GM12878 (cell line): ENCODE results near the gene CTRB1.

Source experiments
- EP300 ChIP-seq, 2 experiments: fragments of 150-350 bp in 1 of 2; IDR thresholded peaks; 2 replicates each; pipeline ENCODE4 v1.6.1; 2011 to 2012; ENCODE audit warnings: low read depth in 2 of 2, low read length in 2 of 2, borderline replicate concordance in 1 of 2, improper control_type of control experiment in 1 of 2, inconsistent platforms in 1 of 2; ENCODE audit not compliant: control insufficient read depth in 1 of 2
- KDM1A ChIP-seq: fragments of 200-600 bp; sonication (generic); IDR thresholded peaks from 2 replicates; pipeline ENCODE4 v1.6.1; 2016; ENCODE audit warnings: borderline replicate concordance
- MEF2B ChIP-seq: fragments of 450-650 bp; IDR thresholded peaks from 2 replicates; pipeline ENCODE4 v1.6.1; 2018; ENCODE audit warnings: mild to moderate bottlenecking, moderate library complexity; ENCODE audit not compliant: partially characterized antibody, poor library complexity, severe bottlenecking
- MYC ChIP-seq: IDR thresholded peaks from 2 replicates; pipeline ENCODE4 v1.6.1; 2011; ENCODE audit warnings: mild to moderate bottlenecking, low read length, moderate library complexity, inconsistent platforms; ENCODE audit not compliant: insufficient read depth, insufficient replicate concordance, insufficient read length, severe bottlenecking
- RCOR1 ChIP-seq: conservative IDR thresholded peaks from 2 replicates; pipeline ENCODE4 v1.6.1; 2012; ENCODE audit warnings: low read depth, low read length, improper control_type of control experiment
- YY1 ChIP-seq: IDR thresholded peaks from 2 replicates; pipeline ENCODE4 v1.6.1; 2011; ENCODE audit warnings: low read depth, mild to moderate bottlenecking, low read length
- TF ChIP-seq, protein P1 (sequence below), 3 experiments: IDR thresholded peaks in 2 of 3; conservative IDR thresholded peaks in 1 of 3; 2 replicates each; pipeline ENCODE4 v1.5.1; 2011; ENCODE audit warnings: low read depth in 3 of 3, low read length in 3 of 3, mild to moderate bottlenecking in 3 of 3, control low read depth in 2 of 3, moderate library complexity in 2 of 3, inconsistent platforms in 1 of 3, mixed read lengths in 1 of 3; ENCODE audit not compliant: control insufficient read depth in 2 of 3, insufficient read depth in 1 of 3; ENCODE audit errors: extremely low read depth in 1 of 3

DNA sequence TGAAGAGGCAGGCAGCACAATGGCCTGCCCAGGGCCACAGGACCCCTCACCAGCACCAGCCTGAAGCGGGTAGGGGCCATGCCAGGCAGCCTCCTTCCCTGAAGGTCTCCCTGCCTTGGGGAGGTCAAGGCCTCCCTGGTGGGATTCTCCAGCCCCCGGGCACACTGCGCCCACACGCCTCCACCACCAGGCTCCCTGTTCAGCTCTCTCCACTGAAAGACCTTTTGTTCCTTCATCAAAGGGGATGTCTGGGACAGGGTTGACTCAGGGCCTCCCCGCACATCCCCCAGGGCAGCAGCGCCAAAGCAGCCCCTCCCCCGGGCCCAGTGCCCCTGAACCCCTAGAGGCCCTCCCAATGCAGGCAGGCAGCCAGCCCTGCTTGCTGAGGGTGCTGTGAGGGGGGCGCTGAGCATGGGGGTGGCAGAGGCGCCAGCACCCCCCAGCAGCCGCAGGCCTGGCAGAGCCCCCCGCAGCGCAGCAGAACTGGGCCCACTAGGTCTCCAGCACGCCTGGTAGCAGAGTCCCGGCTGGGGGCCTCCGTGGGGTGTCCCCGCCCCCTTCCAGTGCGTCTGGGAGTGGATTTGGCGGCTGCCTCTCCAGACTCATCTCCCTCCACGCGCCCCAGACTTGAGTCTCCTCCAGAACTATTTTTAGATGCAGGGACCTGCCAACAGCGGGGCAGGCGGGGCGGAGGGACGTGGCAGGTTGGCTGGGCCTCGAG lies 19.5 kb downstream of the CTRB1 start:
- TF ChIP-seq RCOR1: no peak
- no peak for TF ChIP-seq YY1
- TF ChIP-seq, protein P1, sequence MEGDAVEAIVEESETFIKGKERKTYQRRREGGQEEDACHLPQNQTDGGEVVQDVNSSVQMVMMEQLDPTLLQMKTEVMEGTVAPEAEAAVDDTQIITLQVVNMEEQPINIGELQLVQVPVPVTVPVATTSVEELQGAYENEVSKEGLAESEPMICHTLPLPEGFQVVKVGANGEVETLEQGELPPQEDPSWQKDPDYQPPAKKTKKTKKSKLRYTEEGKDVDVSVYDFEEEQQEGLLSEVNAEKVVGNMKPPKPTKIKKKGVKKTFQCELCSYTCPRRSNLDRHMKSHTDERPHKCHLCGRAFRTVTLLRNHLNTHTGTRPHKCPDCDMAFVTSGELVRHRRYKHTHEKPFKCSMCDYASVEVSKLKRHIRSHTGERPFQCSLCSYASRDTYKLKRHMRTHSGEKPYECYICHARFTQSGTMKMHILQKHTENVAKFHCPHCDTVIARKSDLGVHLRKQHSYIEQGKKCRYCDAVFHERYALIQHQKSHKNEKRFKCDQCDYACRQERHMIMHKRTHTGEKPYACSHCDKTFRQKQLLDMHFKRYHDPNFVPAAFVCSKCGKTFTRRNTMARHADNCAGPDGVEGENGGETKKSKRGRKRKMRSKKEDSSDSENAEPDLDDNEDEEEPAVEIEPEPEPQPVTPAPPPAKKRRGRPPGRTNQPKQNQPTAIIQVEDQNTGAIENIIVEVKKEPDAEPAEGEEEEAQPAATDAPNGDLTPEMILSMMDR (IDR thresholded peaks at IDR 0.05 in 2 of 3, conservative IDR thresholded peaks at IDR 0.05 in 1 of 3; ENCODE audit: control insufficient read depth in 2 of 3, extremely low read depth in 1 of 3, insufficient read depth in 1 of 3, low read depth in 3 of 3, low read length in 3 of 3): no peak
- TF ChIP-seq KDM1A: no peak
- no peak for TF ChIP-seq MEF2B
- TF ChIP-seq MYC: no peak
- no peak for TF ChIP-seq EP300 (IDR thresholded peaks at IDR 0.05; ENCODE audit: borderline replicate concordance in 1 of 2, control insufficient read depth in 1 of 2, low read depth in 2 of 2, low read length in 2 of 2)
